Thyroid gland (tissue), 4 donors: ENCODE data around the gene GKAP1. TPM values are rescaled to one million over a fixed set of nuclear protein-coding genes. Genes with fewer than 3 reads are reported as not detected.
A peak's percentile ranks its signal among the peaks of the same experiment; 100 is the strongest.

Experiments
- DNase-seq, 2 donors: peaks; one replicate each; pipeline ENCODE4 v3.0.0-alpha.2; 2019
- H3K27ac ChIP-seq, 3 donors: fragments of 200-600 bp; sonication (generic); 1 replicate in 2 of 3; 2 replicates in 1 of 3; pipeline ENCODE4 v1.5.1; 2016 to 2019; ENCODE audit warnings: mild to moderate bottlenecking in 1 of 3, moderate library complexity in 1 of 3
- H3K27me3 ChIP-seq: fragments of 200-600 bp; sonication (generic); one replicate; pipeline ENCODE4 v1.5.1; 2019
- H3K36me3 ChIP-seq, 2 donors: fragments of 200-600 bp; sonication (generic); one replicate each; pipeline ENCODE4 v1.5.1; 2016 to 2019
- H3K4me1 ChIP-seq, 2 donors: fragments of 200-600 bp; sonication (generic); one replicate each; pipeline ENCODE4 v1.5.1; 2017 to 2019
- H3K4me3 ChIP-seq, 3 donors: fragments of 200-600 bp; sonication (generic); replicated peaks in 1 of 3; 1 replicate in 2 of 3; 2 replicates in 1 of 3; pipeline ENCODE4 v1.5.1; 2016; ENCODE audit warnings: mild to moderate bottlenecking in 1 of 3
- H3K9me3 ChIP-seq: fragments of 200-600 bp; sonication (generic); one replicate; pipeline ENCODE4 v1.5.1; 2017
- CTCF ChIP-seq, 6 experiments: fragments of 200-600 bp in 3 of 6; fragments of 450-650 bp in 3 of 6; sonication (generic) in 3 of 6; IDR thresholded peaks; one replicate each; pipeline ENCODE4 v1.5.1; 2016 to 2019; ENCODE audit warnings: antibody characterized with exemption in 6 of 6, mild to moderate bottlenecking in 2 of 6, inconsistent platforms in 1 of 6, moderate library complexity in 1 of 6
- POLR2A ChIP-seq, 2 donors: fragments of 450-650 bp; IDR thresholded peaks; one replicate each; pipeline ENCODE4 v1.6.1; 2017; ENCODE audit warnings: antibody characterized with exemption in 2 of 2, mild to moderate bottlenecking in 2 of 2, moderate library complexity in 1 of 2
- WGBS, 2 donors: methylation state at CpG; one replicate each; pipeline ENCODE4 v1.1.5; 2017; 5-methylcytosine and 5-hydroxymethylcytosine counted together
- intact Hi-C: fragments of 100-400 bp; cut with DNase I; formaldehyde crosslinking; loops from one replicate; pipeline ENCODE4 v1.15.1; 2023
- total RNA-seq, 4 donors: library from RNA; depleted of rRNA; stranded (reverse); fragments of >200 nt; gene quantifications; one replicate each; pipeline ENCODE4 v1.2.3, GENCODE V29; 2016

The GKAP1 gene
- total RNA-seq, 4 donors from 2014 or later, result 15.5 to 24.3 (median 19.0) TPM

- DNase-seq, result no peak
- 91% methylated on average over 1 of the region's 1 CpG for WGBS, 2 donors
- Histone ChIP-seq H3K4me1 (no peaks in the 10 kb centered on the region), H3K27me3 (no peaks in the 10 kb centered on the region), H3K27ac (no peak overlapping the region), H3K36me3 (no peaks in the 10 kb centered on the region), H3K4me3 (no peak overlapping the region), H3K9me3 (no peaks in the 10 kb centered on the region)
- intact Hi-C loops, result no loop called here
- TF ChIP-seq POLR2A (IDR thresholded peaks at IDR 0.05) (no peak), CTCF (IDR thresholded peaks at IDR 0.05) (no peak)
These were observed 102.3 kb downstream of the GKAP1 start for GRCh38 chr9:83715221-83715620.

- Histone ChIP-seq H3K9me3 (no peaks in the 10 kb centered on the region), H3K27me3 (no peaks in the 10 kb centered on the region), H3K36me3 (no peaks in the 10 kb centered on the region), H3K27ac (no peak overlapping the region), H3K4me3 (no peak overlapping the region), H3K4me1 (no peaks in the 10 kb centered on the region)
- peak in 2 of 6 experiments; percentile 18 to 24 for TF ChIP-seq CTCF (IDR thresholded peaks at IDR 0.05)
- no peak for TF ChIP-seq POLR2A (IDR thresholded peaks at IDR 0.05)
- intact Hi-C loops, result no loop called here
- WGBS, 2 donors, result 69 to 82% methylated on average over 3 of the region's 3 CpGs
- DNase-seq, result no peak
These were observed 103.2 kb downstream of the GKAP1 start for GRCh38 chr9:83714329-83714728.

GRCh38 chr9:83708515-83709158, 108.9 kb downstream of the GKAP1 start:
- intact Hi-C loops, result loop anchor here (10.0 kb wide), 1 partner anchor 84 kb away; the partner anchor contains the start of gene IDNK
- Histone ChIP-seq H3K36me3 (no peaks in the 10 kb centered on the region), H3K27me3 (no peaks in the 10 kb centered on the region), H3K27ac (peak overlapping the region; percentile 96 to 99 (median 99)), H3K4me1 (peaks cover 5 to 16% of the 10 kb centered on the region in 2 donors), H3K4me3 (peak overlapping the region; percentile 50 to 99 (median 93)), H3K9me3 (no peaks in the 10 kb centered on the region)
- 13 to 14% methylated on average over 20 of the region's 20 CpGs for WGBS, 2 donors
- TF ChIP-seq POLR2A (IDR thresholded peaks at IDR 0.05) (no peak), CTCF (IDR thresholded peaks at IDR 0.05) (peak in 1 of 6 experiments; percentile 24)
- peak; percentile 77 to 79 for DNase-seq

- Histone ChIP-seq H3K27me3 (no peaks in the 10 kb centered on the region), H3K4me3 (peak within 1 kb of the TSS; percentile 50 to 99 (median 93)), H3K27ac (peak within 1 kb of the TSS; percentile 96 to 99 (median 99)), H3K4me1 (peaks cover 5 to 16% of the 10 kb centered on the region in 2 donors), H3K9me3 (no peaks in the 10 kb centered on the region), H3K36me3 (no peaks in the 10 kb centered on the region)
- TF ChIP-seq CTCF (IDR thresholded peaks at IDR 0.05), result peak in 2 of 6 experiments; percentile 11 to 12
- peak; percentile 88 to 90 for TF ChIP-seq POLR2A (IDR thresholded peaks at IDR 0.05)
- DNase-seq, result peak; percentile 96 to 97
- intact Hi-C loops, result loop anchor here (10.0 kb wide), 1 partner anchor 83 kb away; the partner anchor contains the start of gene IDNK
- 1% methylated on average over 39 to 55 of the region's 67 CpGs for WGBS, 2 donors
These were observed 109.6 kb downstream of the GKAP1 start, which contains the start of gene UBQLN1 for GRCh38 chr9:83707768-83708514. Gene UBQLN1, minus strand, starts transcription at chr9:83707958. Its CDS starts 279 bp downstream, at chr9:83707679.

- H3K27me3 ChIP-seq, result no peaks in the 10 kb centered on the region
- intact Hi-C loops, result loop anchor here (10.0 kb wide), 1 partner anchor 83 kb away; the partner anchor contains the start of gene IDNK
These were observed 110.1 kb downstream of the GKAP1 start for GRCh38 chr9:83707518-83707767.

More at GRCh38 chr9:83707518-83707767, 110.1 kb downstream of the GKAP1 start:
- no peaks in the 10 kb centered on the region for H3K36me3 ChIP-seq
- TF ChIP-seq POLR2A (IDR thresholded peaks at IDR 0.05) (no peak), CTCF (IDR thresholded peaks at IDR 0.05) (no peak)
- peak overlapping the region; percentile 50 to 99 (median 93) for H3K4me3 ChIP-seq
- no peak for DNase-seq
- H3K4me1 ChIP-seq, result peaks cover 5 to 16% of the 10 kb centered on the region in 2 donors
- WGBS, 2 donors, result 0% methylated on average over 17 of the region's 26 CpGs; no CpG with 5 or more reads in 1 of the 2 donors
- H3K27ac ChIP-seq, result peak overlapping the region; percentile 96 to 99 (median 99)
- no peaks in the 10 kb centered on the region for H3K9me3 ChIP-seq
